ENCODE results near the gene USP40. TPM values are rescaled to one million over a fixed set of nuclear protein-coding genes. Genes with fewer than 3 reads are reported as not detected.
A peak's percentile ranks its signal among the peaks of the same experiment; 100 is the strongest.

USP40 gene
- total and polyA plus RNA-seq, 2 donors (not counting 1 experiment from before 2014, with no cell fraction given), result 18.9 to 40.6 TPM

DNA sequence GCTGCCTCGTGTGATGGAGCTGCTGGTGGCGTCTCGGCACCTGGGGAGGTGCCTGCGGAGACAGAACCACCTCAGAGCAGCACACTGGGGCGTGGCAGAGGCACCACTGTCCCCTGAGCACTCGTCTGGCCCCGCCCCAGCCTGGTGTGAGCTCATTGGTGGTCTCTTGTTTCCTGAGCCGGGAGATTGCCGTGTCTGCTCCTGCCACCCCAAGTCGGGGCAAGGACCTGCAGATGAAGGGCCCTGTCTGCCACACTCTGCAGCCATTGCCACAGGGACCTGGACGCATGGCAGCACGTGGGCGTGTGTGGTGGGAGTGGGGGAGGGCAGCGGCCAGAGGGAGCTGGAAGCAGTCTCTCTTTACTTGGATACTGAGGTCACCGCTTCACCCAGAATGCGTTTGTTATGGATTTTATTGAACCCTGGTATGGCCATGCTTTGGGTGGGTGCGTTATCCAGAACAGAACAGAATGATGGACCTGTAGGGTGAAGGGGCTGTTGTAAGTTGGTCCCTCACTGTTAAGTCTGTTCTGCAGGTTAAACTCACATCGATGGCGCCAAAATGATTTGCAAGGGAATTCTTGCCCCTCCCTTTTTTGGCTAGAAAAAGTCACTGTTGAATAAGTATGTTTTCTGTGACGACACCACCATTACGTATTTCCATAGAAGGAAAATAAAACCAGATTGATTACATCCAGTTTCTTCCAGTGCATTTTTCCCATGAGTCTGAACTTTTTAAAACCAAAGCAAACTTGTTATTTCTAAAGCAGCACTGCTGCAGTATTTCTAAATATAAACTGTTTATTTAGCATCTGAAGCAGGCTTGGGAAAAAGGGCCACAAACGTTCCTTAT is 92.0 kb downstream of the USP40 start:
- Histone ChIP-seq H3K4me2 (ENCODE audit: extremely low read depth, insufficient read depth, low read length) (no peak overlapping the region), H4K20me1 (ENCODE audit: control insufficient read depth, extremely low read depth, insufficient read depth, low read length) (no peaks in the 10 kb centered on the region), H3K27me3 (ENCODE audit: control insufficient read depth, insufficient read depth, low read length) (no peaks in the 10 kb centered on the region), H3K27ac (ENCODE audit: insufficient read depth, low read length) (no peak overlapping the region), H3K9ac (ENCODE audit: insufficient read depth, low read length) (no peak overlapping the region), H3K79me2 (ENCODE audit: control insufficient read depth, insufficient read depth, low read length) (no peaks in the 10 kb centered on the region), H3K9me3 (ENCODE audit: control insufficient read depth, insufficient read depth, low read depth, low read length) (no peaks in the 10 kb centered on the region), H3K4me3 (replicated peaks in 1 of 4; ENCODE audit: control extremely low read depth in 1 of 4, insufficient read depth in 1 of 4, low read depth in 3 of 4, low read length in 4 of 4) (no peak overlapping the region), H2AFZ (ENCODE audit: low read length) (no peak overlapping the region), H3K36me3 (ENCODE audit: control insufficient read depth, insufficient read depth, low read length) (peaks cover 9% of the 10 kb centered on the region), H3K4me1 (ENCODE audit: control insufficient read depth, extremely low read depth, insufficient read depth, low read length) (peaks cover 1% of the 10 kb centered on the region)
- TF ChIP-seq, protein P1, sequence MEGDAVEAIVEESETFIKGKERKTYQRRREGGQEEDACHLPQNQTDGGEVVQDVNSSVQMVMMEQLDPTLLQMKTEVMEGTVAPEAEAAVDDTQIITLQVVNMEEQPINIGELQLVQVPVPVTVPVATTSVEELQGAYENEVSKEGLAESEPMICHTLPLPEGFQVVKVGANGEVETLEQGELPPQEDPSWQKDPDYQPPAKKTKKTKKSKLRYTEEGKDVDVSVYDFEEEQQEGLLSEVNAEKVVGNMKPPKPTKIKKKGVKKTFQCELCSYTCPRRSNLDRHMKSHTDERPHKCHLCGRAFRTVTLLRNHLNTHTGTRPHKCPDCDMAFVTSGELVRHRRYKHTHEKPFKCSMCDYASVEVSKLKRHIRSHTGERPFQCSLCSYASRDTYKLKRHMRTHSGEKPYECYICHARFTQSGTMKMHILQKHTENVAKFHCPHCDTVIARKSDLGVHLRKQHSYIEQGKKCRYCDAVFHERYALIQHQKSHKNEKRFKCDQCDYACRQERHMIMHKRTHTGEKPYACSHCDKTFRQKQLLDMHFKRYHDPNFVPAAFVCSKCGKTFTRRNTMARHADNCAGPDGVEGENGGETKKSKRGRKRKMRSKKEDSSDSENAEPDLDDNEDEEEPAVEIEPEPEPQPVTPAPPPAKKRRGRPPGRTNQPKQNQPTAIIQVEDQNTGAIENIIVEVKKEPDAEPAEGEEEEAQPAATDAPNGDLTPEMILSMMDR (conservative IDR thresholded peaks at IDR 0.05 in 1 of 2, IDR thresholded peaks at IDR 0.05 in 1 of 2; ENCODE audit: low read depth in 1 of 2, low read length in 2 of 2), result no peak
- no peak for TF ChIP-seq EZH2 (IDR thresholded peaks at IDR 0.05; ENCODE audit: low read length, missing control alignments)
- DNase-seq (ENCODE audit: low read depth in 2 of 2), result peak in 1 of 2 donors; percentile 63

DNA sequence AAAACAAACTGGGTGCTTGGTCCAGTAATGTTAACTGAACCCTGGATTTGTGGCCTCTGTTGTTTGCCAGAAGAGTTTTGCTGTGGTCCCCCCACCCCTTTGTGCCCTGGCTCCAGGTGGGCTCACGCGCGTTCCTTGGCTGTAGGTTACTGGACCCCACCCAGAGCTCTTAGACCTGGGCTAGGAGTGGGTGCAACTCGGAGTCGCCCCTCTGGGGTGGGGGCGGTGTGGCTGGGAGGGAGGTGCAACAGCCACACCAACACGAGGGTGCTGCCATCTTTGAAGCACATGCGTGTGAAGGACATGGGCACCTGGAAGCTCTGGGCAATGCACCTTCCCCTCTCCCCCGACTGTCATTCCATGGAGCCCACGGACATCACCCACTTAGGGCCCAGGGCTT is 92.7 kb downstream of the USP40 start:
- no peak overlapping the region for H3K9ac ChIP-seq (ENCODE audit: insufficient read depth, low read length)
- no peak overlapping the region for H3K27ac ChIP-seq (ENCODE audit: insufficient read depth, low read length)
- no peak overlapping the region for H3K4me3 ChIP-seq (replicated peaks in 1 of 4; ENCODE audit: control extremely low read depth in 1 of 4, insufficient read depth in 1 of 4, low read depth in 3 of 4, low read length in 4 of 4)
- H3K4me2 ChIP-seq (ENCODE audit: extremely low read depth, insufficient read depth, low read length), result no peak overlapping the region
- H3K27me3 ChIP-seq (ENCODE audit: control insufficient read depth, insufficient read depth, low read length), result no peaks in the 10 kb centered on the region
- H2AFZ ChIP-seq (ENCODE audit: low read length), result no peak overlapping the region
- TF ChIP-seq, protein P1 (conservative IDR thresholded peaks at IDR 0.05 in 1 of 2, IDR thresholded peaks at IDR 0.05 in 1 of 2; ENCODE audit: low read depth in 1 of 2, low read length in 2 of 2), result no peak
- no peak for TF ChIP-seq EZH2 (IDR thresholded peaks at IDR 0.05; ENCODE audit: low read length, missing control alignments)
- no peak for DNase-seq (ENCODE audit: low read depth in 2 of 2)
- no peaks in the 10 kb centered on the region for H3K9me3 ChIP-seq (ENCODE audit: control insufficient read depth, insufficient read depth, low read depth, low read length)
- peaks cover 3% of the 10 kb centered on the region for H3K4me1 ChIP-seq (ENCODE audit: control insufficient read depth, extremely low read depth, insufficient read depth, low read length)
- no peaks in the 10 kb centered on the region for H3K79me2 ChIP-seq (ENCODE audit: control insufficient read depth, insufficient read depth, low read length)
- no peaks in the 10 kb centered on the region for H4K20me1 ChIP-seq (ENCODE audit: control insufficient read depth, extremely low read depth, insufficient read depth, low read length)
- H3K36me3 ChIP-seq (ENCODE audit: control insufficient read depth, insufficient read depth, low read length), result peaks cover 13% of the 10 kb centered on the region

DNA sequence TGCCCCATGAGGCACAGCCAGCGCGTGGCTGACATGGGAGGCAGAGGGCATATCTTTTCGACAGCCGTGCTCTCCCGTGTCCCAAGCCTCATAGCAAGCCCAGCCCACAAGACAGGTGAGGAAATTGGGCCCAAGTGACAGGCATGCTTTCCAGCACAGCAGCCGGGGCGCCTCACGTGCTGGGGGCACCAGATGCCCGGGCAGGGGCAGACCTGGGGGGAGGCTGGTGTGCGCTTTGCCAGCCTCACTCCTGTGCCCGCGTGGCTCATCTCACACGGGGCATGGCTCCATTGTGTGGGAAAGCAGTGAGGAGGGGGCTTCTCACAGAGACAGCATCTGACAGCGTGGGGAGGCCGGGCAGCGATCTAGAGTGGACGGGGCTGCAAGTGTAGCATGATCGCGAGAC is 93.2 kb downstream of the USP40 start:
- Histone ChIP-seq H3K9me3 (ENCODE audit: control insufficient read depth, insufficient read depth, low read depth, low read length) (no peaks in the 10 kb centered on the region), H3K36me3 (ENCODE audit: control insufficient read depth, insufficient read depth, low read length) (peaks cover 13% of the 10 kb centered on the region), H3K9ac (ENCODE audit: insufficient read depth, low read length) (no peak overlapping the region), H3K4me2 (ENCODE audit: extremely low read depth, insufficient read depth, low read length) (no peak overlapping the region), H3K27ac (ENCODE audit: insufficient read depth, low read length) (no peak overlapping the region), H3K27me3 (ENCODE audit: control insufficient read depth, insufficient read depth, low read length) (no peaks in the 10 kb centered on the region), H3K79me2 (ENCODE audit: control insufficient read depth, insufficient read depth, low read length) (no peaks in the 10 kb centered on the region), H3K4me3 (replicated peaks in 1 of 4; ENCODE audit: control extremely low read depth in 1 of 4, insufficient read depth in 1 of 4, low read depth in 3 of 4, low read length in 4 of 4) (no peak overlapping the region), H2AFZ (ENCODE audit: low read length) (no peak overlapping the region), H4K20me1 (ENCODE audit: control insufficient read depth, extremely low read depth, insufficient read depth, low read length) (no peaks in the 10 kb centered on the region), H3K4me1 (ENCODE audit: control insufficient read depth, extremely low read depth, insufficient read depth, low read length) (peaks cover 3% of the 10 kb centered on the region)
- no peak for DNase-seq (ENCODE audit: low read depth in 2 of 2)
- TF ChIP-seq, protein P1 (conservative IDR thresholded peaks at IDR 0.05 in 1 of 2, IDR thresholded peaks at IDR 0.05 in 1 of 2; ENCODE audit: low read depth in 1 of 2, low read length in 2 of 2), result no peak
- TF ChIP-seq EZH2 (IDR thresholded peaks at IDR 0.05; ENCODE audit: low read length, missing control alignments), result no peak
